ENCODE results near the gene KRTAP2-2. TPM values are rescaled to one million over a fixed set of nuclear protein-coding genes. Genes with fewer than 3 reads are reported as not detected.
"Not testable (repeated sequence)": the region's sequence is repeated elsewhere in the genome, so short reads cannot be mapped to it uniquely, and the experiment has no call there.

KRTAP2-2 gene
- total RNA-seq, 5 donors from 2014 or later (not counting 1 experiment from before 2014, with no cell fraction given): not detected

- Histone ChIP-seq H3K27ac (ENCODE audit: low read length) (no peak overlapping the region), H3K27me3 (replicated peaks in 1 of 2; ENCODE audit: control insufficient read depth in 2 of 2, extremely low read depth in 1 of 2, insufficient read depth in 2 of 2, low read length in 1 of 2) (peaks cover 7 to 8% of the 10 kb centered on the region in 2 experiments), H3K4me1 (ENCODE audit: control insufficient read depth in 1 of 2, extremely low read depth in 1 of 2, insufficient read depth in 2 of 2, low read length in 2 of 2) (no peaks in the 10 kb centered on the region), H3K4me3 (ENCODE audit: control insufficient read depth in 1 of 2, extremely low read depth in 1 of 2, low read length in 1 of 2) (no peak overlapping the region), H3K36me3 (ENCODE audit: control insufficient read depth in 2 of 2, extremely low read depth in 1 of 2, insufficient read depth in 1 of 2, low read length in 1 of 2) (no peaks in the 10 kb centered on the region), H3K9me3 (no peaks in the 10 kb centered on the region)
- CTCF ChIA-PET: no interaction called here
- DNase-seq (no peak), ATAC-seq (replicated peaks in 1 of 4) (no peak)
- Mint-ChIP-seq H3K27me3 (peaks cover 41 to 58% of the 10 kb centered on the region in 2 donors), H3K36me3 (no peaks in the 10 kb centered on the region), H3K4me1 (peaks cover 0 to 4% (median 0%) of the 10 kb centered on the region in 3 donors), H3K4me3 (no peak overlapping the region), H3K9me3 (peaks cover 0 to 3% (median 0%) of the 10 kb centered on the region in 3 donors), H3K27ac (no peak overlapping the region)
- POLR2A ChIA-PET: interaction anchor here (0.6 to 0.7 kb wide), 2 partner anchors 350 to 1381 kb away, joined by 3 read pairs; no protein-coding TSS in a partner anchor
- WGBS (ENCODE audit: insufficient coverage): no CpG with 5 or more reads among the region's 5 CpGs
Measured at GRCh38 chr17:41058741-41059140, 3.7 kb upstream of the KRTAP2-2 start.

GRCh38 chr17:41057547-41057946 lies 2.5 kb upstream of the KRTAP2-2 start:
- Mint-ChIP-seq H3K27ac (no peak overlapping the region), H3K9me3 (peaks cover 0 to 3% (median 0%) of the 10 kb centered on the region in 3 donors), H3K4me3 (no peak overlapping the region), H3K4me1 (peaks cover 0 to 4% (median 0%) of the 10 kb centered on the region in 3 donors), H3K27me3 (peaks cover 41 to 58% of the 10 kb centered on the region in 2 donors), H3K36me3 (no peaks in the 10 kb centered on the region)
- H3K27me3 ChIP-seq (replicated peaks in 1 of 2; ENCODE audit: control insufficient read depth in 2 of 2, extremely low read depth in 1 of 2, insufficient read depth in 2 of 2, low read length in 1 of 2): peaks cover 7 to 8% of the 10 kb centered on the region in 2 experiments
- H3K4me1 ChIP-seq (ENCODE audit: control insufficient read depth in 1 of 2, extremely low read depth in 1 of 2, insufficient read depth in 2 of 2, low read length in 2 of 2): no peaks in the 10 kb centered on the region
- DNase-seq: no peak
- ChIA-PET POLR2A (no interaction called here), CTCF (no interaction called here)
- no peaks in the 10 kb centered on the region for H3K36me3 ChIP-seq (ENCODE audit: control insufficient read depth in 2 of 2, extremely low read depth in 1 of 2, insufficient read depth in 1 of 2, low read length in 1 of 2)
- H3K9me3 ChIP-seq: no peaks in the 10 kb centered on the region
- no CpG with 5 or more reads among the region's 1 CpG for WGBS (ENCODE audit: insufficient coverage)
- H3K4me3 ChIP-seq (ENCODE audit: control insufficient read depth in 1 of 2, extremely low read depth in 1 of 2, low read length in 1 of 2): no peak overlapping the region
- no peak overlapping the region for H3K27ac ChIP-seq (ENCODE audit: low read length)
- no peak for ATAC-seq (replicated peaks in 1 of 4)

GRCh38 chr17:41054556-41054955 lies 474 bp downstream of the KRTAP2-2 start:
- POLR2A ChIA-PET; H3K4me1 Mint-ChIP-seq; H3K36me3 ChIP-seq (ENCODE audit: control insufficient read depth in 2 of 2, extremely low read depth in 1 of 2, insufficient read depth in 1 of 2, low read length in 1 of 2); H3K4me3 Mint-ChIP-seq; H3K9me3 Mint-ChIP-seq; H3K9me3 ChIP-seq; CTCF ChIA-PET; DNase-seq; H3K36me3 Mint-ChIP-seq; H3K27ac Mint-ChIP-seq; H3K27me3 ChIP-seq (replicated peaks in 1 of 2; ENCODE audit: control insufficient read depth in 2 of 2, extremely low read depth in 1 of 2, insufficient read depth in 2 of 2, low read length in 1 of 2); ATAC-seq (replicated peaks in 1 of 4); H3K27ac ChIP-seq (ENCODE audit: low read length); H3K4me1 ChIP-seq (ENCODE audit: control insufficient read depth in 1 of 2, extremely low read depth in 1 of 2, insufficient read depth in 2 of 2, low read length in 2 of 2); H3K4me3 ChIP-seq (ENCODE audit: control insufficient read depth in 1 of 2, extremely low read depth in 1 of 2, low read length in 1 of 2): not testable (repeated sequence)
- H3K27me3 Mint-ChIP-seq: peaks cover 27 to 51% of the 10 kb centered on the region in 2 donors
- WGBS (ENCODE audit: insufficient coverage): 71% methylated on average over 5 of the region's 9 CpGs

GRCh38 chr17:41054025-41054424 lies 1.0 kb downstream of the KRTAP2-2 start:
- CTCF ChIA-PET: no interaction called here

GRCh38 chr17:41052566-41052965 lies 2.5 kb downstream of the KRTAP2-2 start:
- peaks cover 0 to 2% (median 0%) of the 10 kb centered on the region in 3 donors for H3K9me3 Mint-ChIP-seq
- Histone ChIP-seq H3K27ac (ENCODE audit: low read length) (no peak overlapping the region), H3K4me3 (ENCODE audit: control insufficient read depth in 1 of 2, extremely low read depth in 1 of 2, low read length in 1 of 2) (no peak overlapping the region), H3K9me3 (no peaks in the 10 kb centered on the region), H3K27me3 (replicated peaks in 1 of 2; ENCODE audit: control insufficient read depth in 2 of 2, extremely low read depth in 1 of 2, insufficient read depth in 2 of 2, low read length in 1 of 2) (peaks cover 5 to 6% of the 10 kb centered on the region in 2 experiments), H3K4me1 (ENCODE audit: control insufficient read depth in 1 of 2, extremely low read depth in 1 of 2, insufficient read depth in 2 of 2, low read length in 2 of 2) (no peaks in the 10 kb centered on the region), H3K36me3 (ENCODE audit: control insufficient read depth in 2 of 2, extremely low read depth in 1 of 2, insufficient read depth in 1 of 2, low read length in 1 of 2) (no peaks in the 10 kb centered on the region)
- DNase-seq: no peak
- no peaks in the 10 kb centered on the region for H3K4me1 Mint-ChIP-seq
- no peak overlapping the region for H3K4me3 Mint-ChIP-seq
- ATAC-seq (replicated peaks in 1 of 4): no peak
- POLR2A ChIA-PET: no interaction called here
- peaks cover 11 to 50% of the 10 kb centered on the region in 2 donors for H3K27me3 Mint-ChIP-seq
- no peaks in the 10 kb centered on the region for H3K36me3 Mint-ChIP-seq
- no peak overlapping the region for H3K27ac Mint-ChIP-seq
- CTCF ChIA-PET: interaction anchor here in 1 of 2 donors (0.6 kb wide), 1 partner anchor 141 kb away, joined by 4 read pairs; no protein-coding TSS in a partner anchor

More at GRCh38 chr17:41054025-41054424, 1.0 kb downstream of the KRTAP2-2 start:
- H3K4me1 ChIP-seq (ENCODE audit: control insufficient read depth in 1 of 2, extremely low read depth in 1 of 2, insufficient read depth in 2 of 2, low read length in 2 of 2): no peaks in the 10 kb centered on the region
- H3K4me3 Mint-ChIP-seq: no peak overlapping the region
- no peak overlapping the region for H3K27ac ChIP-seq (ENCODE audit: low read length)
- H3K27me3 Mint-ChIP-seq: peaks cover 22 to 47% of the 10 kb centered on the region in 2 donors
- ATAC-seq (replicated peaks in 1 of 4): no peak
- no peak for DNase-seq
- peaks cover 4 to 5% of the 10 kb centered on the region in 2 experiments for H3K27me3 ChIP-seq (replicated peaks in 1 of 2; ENCODE audit: control insufficient read depth in 2 of 2, extremely low read depth in 1 of 2, insufficient read depth in 2 of 2, low read length in 1 of 2)
- peaks cover 0 to 3% (median 0%) of the 10 kb centered on the region in 3 donors for H3K9me3 Mint-ChIP-seq
- H3K36me3 ChIP-seq (ENCODE audit: control insufficient read depth in 2 of 2, extremely low read depth in 1 of 2, insufficient read depth in 1 of 2, low read length in 1 of 2): no peaks in the 10 kb centered on the region
- H3K36me3 Mint-ChIP-seq: no peaks in the 10 kb centered on the region
- POLR2A ChIA-PET: no interaction called here
- 61% methylated on average over 3 of the region's 4 CpGs for WGBS (ENCODE audit: insufficient coverage)
- no peaks in the 10 kb centered on the region for H3K9me3 ChIP-seq
- H3K27ac Mint-ChIP-seq: no peak overlapping the region
- no peak overlapping the region for H3K4me3 ChIP-seq (ENCODE audit: control insufficient read depth in 1 of 2, extremely low read depth in 1 of 2, low read length in 1 of 2)
- H3K4me1 Mint-ChIP-seq: no peaks in the 10 kb centered on the region

GRCh38 chr17:41049110-41049509 lies 5.9 kb downstream of the KRTAP2-2 start:
- no peak overlapping the region for H3K27ac Mint-ChIP-seq
- WGBS (ENCODE audit: insufficient coverage): 31% methylated on average over 2 of the region's 2 CpGs
- no peaks in the 10 kb centered on the region for H3K36me3 ChIP-seq (ENCODE audit: control insufficient read depth in 2 of 2, extremely low read depth in 1 of 2, insufficient read depth in 1 of 2, low read length in 1 of 2)
- H3K9me3 ChIP-seq: no peaks in the 10 kb centered on the region
- no peaks in the 10 kb centered on the region for H3K36me3 Mint-ChIP-seq
- no peak for DNase-seq
- H3K4me3 Mint-ChIP-seq: no peak overlapping the region
- H3K27me3 ChIP-seq (replicated peaks in 1 of 2; ENCODE audit: control insufficient read depth in 2 of 2, extremely low read depth in 1 of 2, insufficient read depth in 2 of 2, low read length in 1 of 2): peaks cover 2 to 8% of the 10 kb centered on the region in 2 experiments
- H3K4me1 Mint-ChIP-seq: peaks cover 0 to 1% (median 0%) of the 10 kb centered on the region in 3 donors
- peaks cover 17 to 44% of the 10 kb centered on the region in 2 donors for H3K27me3 Mint-ChIP-seq
- POLR2A ChIA-PET: no interaction called here
- no peak overlapping the region for H3K4me3 ChIP-seq (ENCODE audit: control insufficient read depth in 1 of 2, extremely low read depth in 1 of 2, low read length in 1 of 2)
- H3K4me1 ChIP-seq (ENCODE audit: control insufficient read depth in 1 of 2, extremely low read depth in 1 of 2, insufficient read depth in 2 of 2, low read length in 2 of 2): no peaks in the 10 kb centered on the region
- no peak overlapping the region for H3K27ac ChIP-seq (ENCODE audit: low read length)
- CTCF ChIA-PET: no interaction called here
- no peak for ATAC-seq (replicated peaks in 1 of 4)
- no peaks in the 10 kb centered on the region for H3K9me3 Mint-ChIP-seq

- CTCF ChIA-PET: no interaction called here
- Histone ChIP-seq H3K4me1 (ENCODE audit: control insufficient read depth in 1 of 2, extremely low read depth in 1 of 2, insufficient read depth in 2 of 2, low read length in 2 of 2) (no peaks in the 10 kb centered on the region), H3K4me3 (ENCODE audit: control insufficient read depth in 1 of 2, extremely low read depth in 1 of 2, low read length in 1 of 2) (no peak overlapping the region), H3K27me3 (replicated peaks in 1 of 2; ENCODE audit: control insufficient read depth in 2 of 2, extremely low read depth in 1 of 2, insufficient read depth in 2 of 2, low read length in 1 of 2) (peaks cover 2 to 8% of the 10 kb centered on the region in 2 experiments), H3K27ac (ENCODE audit: low read length) (no peak overlapping the region), H3K36me3 (ENCODE audit: control insufficient read depth in 2 of 2, extremely low read depth in 1 of 2, insufficient read depth in 1 of 2, low read length in 1 of 2) (no peaks in the 10 kb centered on the region), H3K9me3 (no peaks in the 10 kb centered on the region)
- 89% methylated on average over 5 of the region's 7 CpGs for WGBS (ENCODE audit: insufficient coverage)
- ATAC-seq (replicated peaks in 1 of 4) (no peak), DNase-seq (no peak)
- Mint-ChIP-seq H3K27me3 (peaks cover 17 to 44% of the 10 kb centered on the region in 2 donors), H3K4me3 (no peak overlapping the region), H3K27ac (no peak overlapping the region), H3K36me3 (no peaks in the 10 kb centered on the region), H3K4me1 (peaks cover 0 to 2% (median 0%) of the 10 kb centered on the region in 3 donors), H3K9me3 (peaks cover 0 to 4% (median 2%) of the 10 kb centered on the region in 3 donors)
- POLR2A ChIA-PET: no interaction called here
Measured at GRCh38 chr17:41048441-41048840, 6.6 kb downstream of the KRTAP2-2 start.
